Anterior cingulate cortex (tissue), 58 donors: ENCODE data around the gene POU4F3.
"Not testable (repeated sequence)": the region's sequence is repeated elsewhere in the genome, so short reads cannot be mapped to it uniquely, and the experiment has no call there.

Source experiments
- DNase-seq, 58 donors: peaks; one replicate each; lab custom pipeline; 2025; lab: John Stamatoyannopoulos, UW

The POU4F3 gene

DNA sequence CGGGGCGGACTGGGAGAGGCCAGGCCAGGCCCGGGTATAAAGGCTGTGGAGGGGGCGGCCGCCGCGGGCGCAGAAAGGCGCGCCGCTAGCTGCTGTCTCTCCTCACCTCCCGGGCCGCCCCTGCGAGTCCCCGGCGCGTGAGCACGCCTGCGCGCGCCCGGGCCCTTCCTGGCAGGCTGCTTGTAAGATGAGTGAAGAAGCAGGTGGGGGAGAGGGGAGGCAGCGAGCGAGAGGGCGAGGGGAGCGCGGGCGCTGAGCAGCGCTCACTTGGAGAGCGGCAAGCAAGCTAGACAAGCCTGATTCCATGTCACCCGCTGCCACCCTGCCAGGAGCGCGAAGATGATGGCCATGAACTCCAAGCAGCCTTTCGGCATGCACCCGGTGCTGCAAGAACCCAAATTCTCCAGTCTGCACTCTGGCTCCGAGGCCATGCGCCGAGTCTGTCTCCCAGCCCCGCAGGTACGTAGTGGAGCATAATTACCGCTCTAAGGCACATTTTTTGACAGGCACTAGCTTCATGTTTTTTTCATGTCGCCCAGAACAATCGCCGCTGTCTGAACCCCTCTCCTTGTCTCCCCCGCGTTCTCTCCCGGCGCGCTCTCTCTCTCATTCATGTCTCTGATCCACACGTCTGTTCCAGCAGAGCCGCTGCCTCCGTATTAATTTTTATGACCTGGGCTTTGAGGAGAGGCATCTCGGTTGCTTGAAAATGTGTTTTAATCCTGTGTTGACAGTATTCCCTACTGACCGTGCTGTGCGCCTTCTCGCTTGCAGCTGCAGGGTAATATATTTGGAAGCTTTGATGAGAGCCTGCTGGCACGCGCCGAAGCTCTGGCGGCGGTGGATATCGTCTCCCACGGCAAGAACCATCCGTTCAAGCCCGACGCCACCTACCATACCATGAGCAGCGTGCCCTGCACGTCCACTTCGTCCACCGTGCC, at the start of gene POU4F3:
Gene POU4F3, plus strand, starts transcription at position 66 of the 941 bp plus-strand sequence. Its CDS starts 274 bp downstream, at position 340.
- no peak for DNase-seq

DNA sequence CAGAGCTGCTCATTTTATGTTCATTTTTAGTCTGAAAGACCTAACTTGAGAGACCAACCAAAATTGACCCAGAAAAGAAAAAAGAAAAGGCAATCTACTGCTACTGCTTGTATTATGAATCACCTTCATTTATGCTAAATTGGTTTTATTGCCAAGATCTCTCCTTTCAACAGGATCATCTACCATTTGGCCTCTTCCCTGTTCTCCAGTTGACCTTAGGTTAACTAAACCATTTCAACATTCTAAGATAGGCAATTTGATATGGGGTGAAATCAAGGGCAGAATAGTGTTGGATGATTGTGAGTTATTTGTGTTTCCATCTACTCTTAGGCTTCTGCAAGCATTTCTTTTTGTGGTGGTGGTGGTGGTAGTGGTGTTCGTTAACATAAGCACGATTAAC, 48.3 kb upstream of the POU4F3 start:
- DNase-seq, result no peak

DNA sequence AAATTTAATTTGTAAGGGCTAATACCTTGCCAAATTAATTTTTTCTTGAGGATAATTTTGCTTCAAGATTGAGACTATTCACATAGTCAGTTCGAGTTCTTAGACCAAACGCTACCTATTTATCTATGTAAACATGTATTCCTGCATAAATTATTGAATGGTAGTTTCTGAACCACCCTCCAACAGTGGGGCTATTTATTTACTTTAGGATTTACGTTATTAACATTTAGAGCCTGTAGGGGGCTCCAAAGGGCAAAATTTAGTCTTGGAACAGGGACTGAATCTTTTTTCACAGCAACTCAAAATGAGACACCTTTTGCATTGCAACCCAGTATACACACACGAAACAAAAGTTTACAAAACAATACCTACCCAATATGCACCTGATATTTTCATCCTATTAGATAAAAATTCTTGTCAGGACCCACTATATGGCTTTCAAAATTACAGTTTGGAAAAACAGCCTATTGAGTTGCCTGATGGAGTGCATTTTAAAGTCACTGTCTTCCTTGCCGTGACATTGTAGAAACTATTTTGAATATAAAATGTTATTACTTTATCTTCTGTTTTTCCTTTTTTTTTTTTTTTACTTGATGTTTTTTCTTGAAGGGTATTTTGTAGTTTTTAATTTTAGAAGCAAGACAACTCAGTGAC, 47.1 kb upstream of the POU4F3 start:
- no peak for DNase-seq

- DNase-seq, result no peak
Measured at GRCh38 chr5:146296245-146296644, 42.4 kb upstream of the POU4F3 start.

DNA sequence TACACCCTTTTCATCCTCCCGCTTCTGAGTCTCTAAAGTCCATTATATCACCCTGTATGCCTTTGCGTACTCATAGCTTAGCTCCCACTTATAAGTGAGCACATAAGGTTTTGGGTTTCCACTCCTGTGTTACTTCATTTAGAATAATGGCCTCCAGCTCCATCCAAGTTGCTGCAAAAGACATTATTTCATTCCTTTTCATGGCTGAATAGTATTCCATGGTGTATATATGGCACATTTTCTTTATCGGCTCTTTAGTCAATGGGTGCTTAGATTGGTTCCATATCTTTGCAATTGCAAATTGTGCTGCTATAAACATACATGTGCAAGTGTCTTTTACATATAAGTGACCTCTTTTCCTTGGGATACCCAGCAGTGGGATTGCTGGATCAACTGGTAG, 39.7 kb upstream of the POU4F3 start:
- DNase-seq, result not testable (repeated sequence)

DNA sequence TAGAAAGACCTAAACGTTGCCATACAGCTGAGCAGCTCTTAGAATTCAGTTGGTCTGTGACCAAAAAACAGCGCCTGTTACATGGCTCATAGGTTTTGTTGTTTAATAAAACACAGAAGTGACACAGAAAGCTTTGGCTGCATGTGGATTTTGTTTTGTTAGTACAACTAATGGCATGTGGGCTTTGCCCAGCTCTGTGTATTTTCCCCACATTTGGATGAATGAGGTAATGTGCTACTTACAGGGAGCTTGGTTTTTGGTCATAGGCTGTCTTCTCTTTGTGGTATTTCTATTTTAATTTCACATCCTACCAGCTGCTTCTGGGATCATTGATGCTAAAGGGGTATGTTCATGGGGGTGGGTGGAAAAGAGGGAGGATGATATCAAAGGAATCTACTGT, 37.0 kb upstream of the POU4F3 start:
- no peak for DNase-seq

- no peak for DNase-seq
Measured at GRCh38 chr5:146302406-146302805, 36.2 kb upstream of the POU4F3 start.

DNA sequence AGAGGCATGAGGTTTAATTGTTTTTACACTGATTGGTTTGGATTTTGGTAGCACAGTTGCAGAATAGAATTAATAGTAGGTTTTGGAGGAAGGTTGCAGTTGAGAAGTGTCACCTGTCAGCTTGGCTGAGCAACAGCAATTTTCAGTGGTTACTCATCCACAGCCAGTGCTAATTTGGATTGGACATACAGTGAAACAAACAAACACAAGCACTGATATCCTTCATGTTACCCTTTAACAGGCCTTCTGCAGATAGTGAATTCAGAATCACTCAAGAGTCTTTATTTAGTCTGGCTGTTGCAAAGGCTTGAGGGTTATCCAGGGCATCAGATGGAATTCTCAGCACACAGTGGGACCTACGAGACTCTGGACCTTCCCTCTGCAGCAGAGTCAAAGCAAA, 31.8 kb upstream of the POU4F3 start:
- no peak for DNase-seq

- no peak for DNase-seq
Measured at GRCh38 chr5:146307796-146308195, 30.8 kb upstream of the POU4F3 start.

DNA sequence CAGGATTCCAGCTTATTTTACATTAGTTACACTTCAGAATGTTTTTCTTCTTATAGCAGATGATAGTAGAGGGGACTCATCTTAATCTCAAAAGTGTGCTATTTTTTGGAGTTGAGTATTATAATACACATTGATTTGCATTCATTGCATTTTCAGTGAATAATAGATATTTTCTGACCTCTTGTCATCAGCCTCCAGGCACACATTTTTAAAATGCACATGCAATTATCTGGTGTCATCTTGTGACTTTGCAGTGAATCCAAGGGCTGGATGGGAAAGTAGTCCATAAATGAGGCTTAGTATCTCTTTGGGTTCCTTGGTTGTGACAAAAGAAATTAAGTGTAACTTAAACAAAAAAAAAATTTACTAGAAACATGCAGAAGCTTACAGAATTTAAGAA, 28.1 kb upstream of the POU4F3 start:
- no peak for DNase-seq

GRCh38 chr5:146311278-146311677, 27.4 kb upstream of the POU4F3 start:
- DNase-seq, result no peak

DNA sequence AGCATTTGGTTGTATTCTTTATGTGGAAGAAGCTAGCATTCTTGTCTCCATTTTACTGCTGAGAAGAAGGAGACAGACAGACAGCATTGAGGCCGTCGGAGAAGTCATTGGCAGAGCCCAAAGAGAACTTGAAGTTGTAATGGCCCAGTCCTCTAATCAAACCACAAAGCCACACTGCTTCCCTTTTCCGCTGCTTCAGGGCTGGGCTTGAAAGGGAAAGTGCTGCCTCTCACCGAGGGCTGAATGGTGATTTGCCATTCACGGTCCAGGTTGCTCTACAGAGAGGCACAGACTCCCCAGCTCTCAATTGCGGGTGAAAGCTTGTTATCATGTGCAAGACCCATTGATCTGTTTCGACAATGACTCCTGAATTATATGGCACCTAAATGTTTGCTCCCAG, 25.6 kb upstream of the POU4F3 start:
- no peak for DNase-seq

DNA sequence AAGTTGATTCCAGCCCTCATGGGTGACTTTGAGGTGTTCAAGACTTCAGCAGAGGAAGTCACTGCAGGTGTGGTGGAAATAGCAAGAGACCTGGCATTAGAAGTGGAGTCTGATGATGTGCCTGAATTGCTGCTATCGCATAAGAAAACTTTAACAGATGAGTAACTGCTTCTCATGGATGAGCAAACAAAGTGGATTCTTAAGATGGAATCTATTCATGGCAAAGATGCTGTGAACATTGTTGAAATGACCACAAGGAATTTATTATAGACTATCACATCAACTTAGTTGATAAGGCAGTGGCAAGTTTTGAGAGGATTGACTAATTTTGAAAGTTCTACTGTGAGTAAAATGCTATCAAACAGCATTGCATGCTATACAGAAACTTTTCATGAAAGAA, 17.1 kb upstream of the POU4F3 start:
- no peak for DNase-seq

DNA sequence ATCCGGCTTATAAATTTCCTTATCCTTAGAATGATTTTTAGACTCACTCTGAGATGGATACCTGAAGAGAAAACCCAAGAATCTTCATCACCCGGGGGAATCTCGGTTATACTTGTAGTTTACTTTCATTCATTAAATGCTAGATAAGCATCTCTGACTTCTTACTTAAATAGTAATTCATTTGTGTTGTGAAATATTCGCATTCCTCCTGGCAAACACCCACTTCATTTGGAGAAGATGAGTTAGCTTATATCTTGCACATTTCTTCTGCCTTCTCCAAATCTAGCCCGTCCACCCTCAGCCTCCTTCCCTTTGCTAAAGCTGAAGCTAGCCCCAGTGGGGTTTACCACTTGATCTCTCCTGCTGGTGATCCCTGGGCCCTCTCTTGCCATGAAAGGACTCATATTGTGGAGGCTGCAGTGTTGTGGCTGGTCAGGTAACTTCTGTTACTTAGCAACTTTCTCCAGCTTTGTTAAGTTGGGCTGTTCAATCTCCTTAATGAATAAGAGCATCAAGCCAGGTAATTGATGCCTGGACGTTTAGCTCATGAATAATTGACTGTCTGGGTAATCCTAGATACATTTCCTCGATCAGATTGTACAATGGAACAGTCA, 11.3 kb upstream of the POU4F3 start:
- no peak for DNase-seq

DNA sequence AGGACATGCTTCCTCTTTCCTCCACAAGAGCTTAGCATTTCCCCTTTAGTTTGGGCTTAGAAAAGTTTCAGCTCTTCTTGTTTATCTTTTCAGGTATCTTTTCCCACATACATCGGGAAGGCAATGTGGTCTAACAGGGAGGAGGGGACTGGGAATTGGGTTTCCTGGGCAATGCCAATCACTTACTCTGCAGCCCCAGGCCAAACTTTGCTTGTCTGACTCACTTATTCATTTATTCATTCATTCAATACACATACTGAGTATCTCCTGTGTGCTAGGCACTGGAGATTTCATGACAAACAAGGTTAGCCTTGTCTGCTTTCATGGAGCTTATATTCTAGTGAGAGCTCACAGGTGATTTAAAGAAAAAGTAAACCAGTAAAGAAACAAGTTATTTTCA, 10.7 kb upstream of the POU4F3 start:
- DNase-seq, result no peak

DNA sequence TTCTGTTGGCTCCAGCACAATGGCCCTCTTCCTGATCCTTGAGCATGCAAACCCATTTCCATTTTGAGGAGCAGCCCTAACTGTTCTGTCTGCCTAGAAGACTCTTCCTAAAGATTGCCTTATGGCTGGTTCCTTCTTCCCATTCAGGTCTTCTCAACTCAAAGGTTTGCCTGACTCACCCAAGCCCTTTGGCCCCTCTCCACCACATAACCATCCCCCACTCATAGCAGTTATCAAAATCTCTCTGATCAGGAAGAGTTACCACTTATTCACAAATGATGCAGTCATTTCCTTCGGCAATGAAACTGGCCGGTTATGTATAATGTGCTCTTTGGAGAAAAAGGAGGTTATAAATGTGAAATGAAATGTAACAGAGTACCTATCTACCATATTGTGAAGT, 8.9 kb upstream of the POU4F3 start:
- no peak for DNase-seq

- no peak for DNase-seq
Measured at GRCh38 chr5:146331423-146331822, 7.2 kb upstream of the POU4F3 start.

GRCh38 chr5:146334074-146334533, 4.5 kb upstream of the POU4F3 start:
- no peak for DNase-seq

DNA sequence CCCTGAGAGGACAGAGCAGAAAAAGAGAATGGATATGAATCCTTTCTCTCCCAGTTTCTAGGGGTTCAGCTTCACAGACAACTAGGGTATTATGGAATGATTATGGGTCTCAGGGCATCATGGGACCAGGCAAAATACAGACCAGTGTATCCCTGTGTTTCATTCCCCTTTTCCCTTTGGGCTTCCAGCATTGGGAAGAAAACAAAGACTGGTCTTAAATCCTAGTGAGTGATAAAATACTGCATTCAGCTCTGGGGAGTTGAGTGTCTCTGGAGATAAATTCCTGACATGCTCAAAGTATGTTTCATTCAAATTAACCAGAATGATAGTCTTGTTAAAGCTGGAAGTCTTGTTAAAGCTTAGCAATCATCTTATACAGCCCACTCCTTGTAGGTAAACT, 2.4 kb upstream of the POU4F3 start:
- no peak for DNase-seq

DNA sequence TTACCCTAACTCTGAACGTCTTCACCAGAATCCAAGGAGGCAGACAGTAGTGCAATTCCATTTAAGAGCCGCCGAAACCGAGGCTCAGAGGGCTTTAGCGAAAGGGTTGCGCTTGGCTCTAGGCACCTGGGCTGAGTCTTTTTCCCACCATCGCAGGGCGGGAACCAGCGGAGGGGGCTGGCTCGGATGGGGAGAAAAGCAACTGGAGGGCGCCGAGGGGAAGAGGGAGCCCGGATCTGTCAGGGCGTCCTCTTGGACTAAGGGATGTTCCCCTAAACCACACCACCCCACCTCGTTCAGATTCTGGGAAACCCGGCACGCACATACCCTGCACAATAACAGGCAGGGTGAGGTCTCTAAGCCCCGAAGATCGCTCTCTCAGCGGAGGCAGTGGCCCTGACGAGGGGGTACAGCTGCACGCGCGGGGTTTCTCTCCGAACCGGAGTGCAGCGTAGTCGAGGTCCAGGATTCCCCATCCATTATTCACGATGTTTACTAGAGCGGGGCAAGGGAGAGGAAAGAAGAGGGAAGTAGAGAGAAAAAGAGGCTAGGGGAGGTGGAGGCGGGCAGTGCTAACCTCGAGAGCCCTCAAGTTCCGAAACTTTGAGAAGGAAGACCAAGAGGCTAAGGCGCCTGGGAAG, 1.3 kb upstream of the POU4F3 start:
- DNase-seq, result no peak

- DNase-seq, result no peak
Measured at GRCh38 chr5:146337928-146338327, 711 bp upstream of the POU4F3 start.
